PC-3 (cell line): ENCODE measurements around the gene CAPS2. TPM values are rescaled to one million over a fixed set of nuclear protein-coding genes. Genes with fewer than 3 reads are reported as not detected.

Experiments used
- ATAC-seq: fragments of 200-7000 bp; cut with Tn5 transposase; 2 replicates; pipeline ENCODE4 v1.9.1; 2020; ENCODE audit warnings: mild to moderate bottlenecking, moderate library complexity
- BruUV-seq: library from RNA; stranded (reverse); fragments of 400-500 nt; replicated peaks from 2 replicates; lab custom pipeline; 2021; lab: Mats Ljungman, UMichigan
- CTCF ChIA-PET: fragments of 300-600 bp; sonication (Branson Sonifier 250); formaldehyde crosslinking; loops from one replicate; lab custom pipeline; 2022; ENCODE audit warnings: antibody characterized with exemption; lab: Charles Lee
- POLR2A ChIA-PET: fragments of 300-600 bp; sonication (Branson Sonifier 250); formaldehyde crosslinking; loops from one replicate; lab custom pipeline; 2022; ENCODE audit warnings: antibody characterized with exemption; ENCODE audit not compliant: unreplicated experiment; lab: Charles Lee
- DNase-seq: peaks from one replicate; pipeline ENCODE4 v3.0.0-alpha.2; 2015
- H2AFZ ChIP-seq: fragments of 300-600 bp; sonication (generic); 2 replicates; pipeline ENCODE4 v1.6.0; 2016; ENCODE audit warnings: antibody characterized with exemption, low read length
- H3F3A ChIP-seq: fragments of 300-600 bp; sonication (generic); one replicate; pipeline ENCODE4 v1.6.0; 2017; ENCODE audit warnings: antibody characterized with exemption, low read length, control low read depth, mild to moderate bottlenecking; ENCODE audit not compliant: unreplicated experiment
- H3K27ac ChIP-seq: fragments of 300-600 bp; sonication (generic); 2 replicates; pipeline ENCODE4 v1.5.1; 2016; ENCODE audit warnings: mild to moderate bottlenecking, low read length
- H3K27me3 ChIP-seq: fragments of 300-600 bp; sonication (generic); 2 replicates; pipeline ENCODE4 v1.6.1; 2016; ENCODE audit warnings: low read length, mixed read lengths
- H3K36me3 ChIP-seq: fragments of 300-600 bp; sonication (generic); 2 replicates; pipeline ENCODE4 v1.6.1; 2016; ENCODE audit warnings: low read depth, mixed run types, low read length, mixed read lengths
- H3K4me1 ChIP-seq: fragments of 300-600 bp; sonication (generic); 2 replicates; pipeline ENCODE4 v1.5.1; 2016; ENCODE audit warnings: low read length; ENCODE audit not compliant: insufficient read depth
- H3K4me2 ChIP-seq: fragments of 300-600 bp; sonication (generic); 2 replicates; pipeline ENCODE4 v1.6.0; 2016; ENCODE audit warnings: low read length
- H3K4me3 ChIP-seq: fragments of 300-600 bp; sonication (generic); 2 replicates; pipeline ENCODE4 v1.5.1; 2016; ENCODE audit warnings: mild to moderate bottlenecking, low read length, mixed read lengths
- H3K79me2 ChIP-seq: fragments of 300-600 bp; sonication (generic); 2 replicates; pipeline ENCODE4 v1.6.1; 2017; ENCODE audit warnings: low read length, mixed read lengths
- H3K9ac ChIP-seq: fragments of 300-600 bp; sonication (generic); 2 replicates; pipeline ENCODE4 v1.6.0; 2016; ENCODE audit warnings: mild to moderate bottlenecking, low read length
- H3K9me2 ChIP-seq: fragments of 300-600 bp; sonication (generic); replicated peaks from 2 replicates; pipeline ENCODE4 v1.6.1; 2016; ENCODE audit warnings: mixed run types, low read length, mixed read lengths
- H3K9me3 ChIP-seq: fragments of 300-600 bp; sonication (generic); 2 replicates; pipeline ENCODE4 v1.6.1; 2016; ENCODE audit warnings: low read length, mixed read lengths
- H4K20me1 ChIP-seq: fragments of 300-600 bp; sonication (generic); 2 replicates; pipeline ENCODE4 v1.6.1; 2016; ENCODE audit warnings: low read length, mixed read lengths
- CTCF ChIP-seq: fragments of 300-600 bp; sonication (generic); conservative IDR thresholded peaks from 2 replicates; pipeline ENCODE4 v1.5.1; 2017; ENCODE audit warnings: antibody characterized with exemption, low read depth, mild to moderate bottlenecking, low read length
- EZH2 ChIP-seq: fragments of 300-600 bp; sonication (generic); IDR thresholded peaks from one replicate; pipeline ENCODE4 v1.6.1; 2017; ENCODE audit warnings: antibody characterized with exemption, mild to moderate bottlenecking, low read length; ENCODE audit not compliant: unreplicated experiment
- EZH2phosphoT487 ChIP-seq: fragments of 300-600 bp; sonication (generic); IDR thresholded peaks from 2 replicates; pipeline ENCODE4 v1.6.1; 2018; ENCODE audit warnings: mild to moderate bottlenecking, antibody characterized with exemption, low read length, borderline replicate concordance
- intact Hi-C: fragments of 100-400 bp; cut with micrococcal nuclease; formaldehyde crosslinking; loops from 2 replicates; pipeline ENCODE4 v1.9.0; 2023
- total RNA-seq: library from RNA; depleted of rRNA; stranded (reverse); fragments of >200 nt; gene quantifications from 2 replicates; pipeline ENCODE4 v1.2.3, GENCODE V29; 2014

CAPS2 gene
- total RNA-seq, 1 experiment from 2014 or later, result 8.4 TPM

GRCh38 chr12:75294336-75294735 lies 35.8 kb downstream of the CAPS2 start:
- Histone ChIP-seq H3K9me3 (no peaks in the 10 kb centered on the region), H3K9me2 (no peaks in the 10 kb centered on the region), H3K9ac (no peak overlapping the region), H3K4me3 (no peak overlapping the region), H3K27me3 (no peaks in the 10 kb centered on the region), H3K27ac (no peak overlapping the region), H2AFZ (no peak overlapping the region), H3F3A (no peaks in the 10 kb centered on the region), H4K20me1 (no peaks in the 10 kb centered on the region), H3K79me2 (no peaks in the 10 kb centered on the region), H3K36me3 (no peaks in the 10 kb centered on the region), H3K4me1 (no peaks in the 10 kb centered on the region), H3K4me2 (no peak overlapping the region)
- TF ChIP-seq CTCF, result no peak
- BruUV-seq, result no TSS peak
- CTCF ChIA-PET, result no interaction called here
- POLR2A ChIA-PET, result no interaction called here
- intact Hi-C loops, result no loop called here
- DNase-seq (no peak), ATAC-seq (no peak)

- ATAC-seq, result no peak
- Histone ChIP-seq H3K4me3 (no peak overlapping the region), H4K20me1 (no peaks in the 10 kb centered on the region), H3K9me2 (no peaks in the 10 kb centered on the region), H3F3A (no peaks in the 10 kb centered on the region), H3K79me2 (no peaks in the 10 kb centered on the region), H3K27ac (no peak overlapping the region), H3K4me2 (no peak overlapping the region), H3K9ac (no peak overlapping the region), H3K4me1 (no peaks in the 10 kb centered on the region), H3K36me3 (no peaks in the 10 kb centered on the region), H3K27me3 (no peaks in the 10 kb centered on the region), H3K9me3 (no peaks in the 10 kb centered on the region), H2AFZ (no peak overlapping the region)
- intact Hi-C loops, result loop anchor here (2.0 kb wide), 1 partner anchor 132 kb away; no protein-coding TSS in a partner anchor
- no peak for DNase-seq
- POLR2A ChIA-PET, result no interaction called here
- TF ChIP-seq EZH2 (no peak), EZH2phosphoT487 (no peak), CTCF (no peak)
- BruUV-seq, result no TSS peak
- CTCF ChIA-PET, result interaction anchor here (0.5 kb wide), 1 partner anchor 488 kb away, joined by 3 read pairs; no protein-coding TSS in a partner anchor
These were observed 39.1 kb downstream of the CAPS2 start for GRCh38 chr12:75291014-75291413.

GRCh38 chr12:75289753-75290152 lies 40.4 kb downstream of the CAPS2 start:
- Histone ChIP-seq H3K27me3 (no peaks in the 10 kb centered on the region), H3K4me1 (no peaks in the 10 kb centered on the region), H3K79me2 (no peaks in the 10 kb centered on the region), H3K9me2 (no peaks in the 10 kb centered on the region), H3K4me3 (no peak overlapping the region), H2AFZ (no peak overlapping the region), H3F3A (no peaks in the 10 kb centered on the region), H3K36me3 (no peaks in the 10 kb centered on the region), H3K9me3 (no peaks in the 10 kb centered on the region), H3K4me2 (no peak overlapping the region), H3K9ac (no peak overlapping the region), H3K27ac (no peak overlapping the region), H4K20me1 (no peaks in the 10 kb centered on the region)
- POLR2A ChIA-PET, result no interaction called here
- no TSS peak for BruUV-seq
- CTCF ChIA-PET, result no interaction called here
- DNase-seq, result peak; percentile 59
- intact Hi-C loops, result loop anchor here (1.0 to 5.0 kb wide), 5 partner anchors 131 to 600 kb away; no protein-coding TSS in a partner anchor
- TF ChIP-seq EZH2 (no peak), CTCF (peak; percentile 78), EZH2phosphoT487 (no peak)
- ATAC-seq, result no peak
